Measurements from ENCODE around the gene SORT1. TPM values are rescaled to one million over a fixed set of nuclear protein-coding genes. Genes with fewer than 3 reads are reported as not detected.

The SORT1 gene
- total and polyA plus RNA-seq, 2 of the 13 experiments (the other 11 are each of a cell fraction or from before 2014, with no cell fraction given): 32.4 to 93.0 TPM

- 95% methylated on average over 2 of the region's 2 CpGs for WGBS (ENCODE audit: low lambda C conversion rate)
- Histone ChIP-seq H3K9me3 (ENCODE audit: low read length) (no peaks in the 10 kb centered on the region), H3K27me3 (ENCODE audit: control insufficient read depth in 1 of 2, insufficient read depth in 2 of 2, low read length in 2 of 2) (no peaks in the 10 kb centered on the region), H3K4me1 (ENCODE audit: insufficient read depth, low read length) (peaks cover 93% of the 10 kb centered on the region), H4K20me1 (ENCODE audit: insufficient read depth, low read length) (0 out of 2 replicates have a peak, but pooled peaks cover 5% of the 10 kb centered on the region), H3K27ac (ENCODE audit: extremely low read length, insufficient read depth, low read length) (no peak overlapping the region), H3K9ac (ENCODE audit: insufficient read depth, low read depth, low read length) (no peak overlapping the region), H3K79me2 (ENCODE audit: insufficient read depth, low read length) (peaks cover 95% of the 10 kb centered on the region), H3K4me2 (ENCODE audit: low read depth, low read length) (no peak overlapping the region), H3K36me3 (replicated peaks in 1 of 2; ENCODE audit: control insufficient read depth in 1 of 2, insufficient read depth in 2 of 2, low read length in 2 of 2) (peaks cover 0 to 8% of the 10 kb centered on the region in 2 experiments; a peak in 1 of 5 replicates), H3K4me3 (replicated peaks in 1 of 3; ENCODE audit: insufficient read depth in 1 of 3, low read depth in 2 of 3, low read length in 3 of 3) (no peak overlapping the region), H2AFZ (ENCODE audit: low read length) (no peak overlapping the region)
- intact Hi-C loops (cut with micrococcal nuclease; ENCODE audit: unreplicated experiment) (no loop called here), in situ Hi-C loops (cut with HindIII; ENCODE audit: extremely low pct_ligation_motif_present, low pct_unique_long_range_greater_than_20kb) (no loop called here)
- no peak for DNase-seq (ENCODE audit: low spot score)
- CTCF ChIA-PET (ENCODE audit: low intra/inter-chr PET ratio, low total read pairs): no interaction called here
- no peak for FAIRE-seq
- POLR2A ChIA-PET: no interaction called here
- no peak for ATAC-seq
- BruUV-seq (replicated peaks): no TSS peak
- no peak for TF ChIP-seq ZNF142 (CRISPR knock-in tag; IDR thresholded peaks at IDR 0.05)
- TF ChIP-seq YEATS2 (CRISPR knock-in tag; IDR thresholded peaks at IDR 0.05; ENCODE audit: borderline replicate concordance): no peak
- TF ChIP-seq FOXJ3 (CRISPR knock-in tag; IDR thresholded peaks at IDR 0.05; ENCODE audit: borderline replicate concordance): no peak
- no peak for TF ChIP-seq HOXA3 (CRISPR knock-in tag; IDR thresholded peaks at IDR 0.05)
- no peak for TF ChIP-seq SMAD1 (CRISPR knock-in tag; IDR thresholded peaks at IDR 0.05; ENCODE audit: borderline replicate concordance, low read depth)
- no peak for TF ChIP-seq SP140L (CRISPR knock-in tag; IDR thresholded peaks at IDR 0.05; ENCODE audit: borderline replicate concordance)
- TF ChIP-seq HNRNPL (IDR thresholded peaks at IDR 0.05; ENCODE audit: low read depth, low read length): no peak
- TF ChIP-seq ZFP36 (IDR thresholded peaks at IDR 0.05; ENCODE audit: borderline replicate concordance, low read depth, low read length, partially characterized antibody): no peak
- no peak for TF ChIP-seq XRCC5 (optimal IDR thresholded peaks at IDR 0.05; ENCODE audit: low read length)
Measured at GRCh38 chr1:109385417-109385816, 12.3 kb downstream of the SORT1 start.
